EH (cell line): ENCODE results near the gene TRIM69.
A peak's percentile ranks its signal among the peaks of the same experiment; 100 is the strongest.
"Not testable (repeated sequence)": the region's sequence is repeated elsewhere in the genome, so short reads cannot be mapped to it uniquely, and the experiment has no call there.

Experiments
- DNase-seq: peaks from one replicate; pipeline ENCODE4 v3.0.0-alpha.2; 2015; ENCODE audit warnings: low read depth

The TRIM69 gene

DNA sequence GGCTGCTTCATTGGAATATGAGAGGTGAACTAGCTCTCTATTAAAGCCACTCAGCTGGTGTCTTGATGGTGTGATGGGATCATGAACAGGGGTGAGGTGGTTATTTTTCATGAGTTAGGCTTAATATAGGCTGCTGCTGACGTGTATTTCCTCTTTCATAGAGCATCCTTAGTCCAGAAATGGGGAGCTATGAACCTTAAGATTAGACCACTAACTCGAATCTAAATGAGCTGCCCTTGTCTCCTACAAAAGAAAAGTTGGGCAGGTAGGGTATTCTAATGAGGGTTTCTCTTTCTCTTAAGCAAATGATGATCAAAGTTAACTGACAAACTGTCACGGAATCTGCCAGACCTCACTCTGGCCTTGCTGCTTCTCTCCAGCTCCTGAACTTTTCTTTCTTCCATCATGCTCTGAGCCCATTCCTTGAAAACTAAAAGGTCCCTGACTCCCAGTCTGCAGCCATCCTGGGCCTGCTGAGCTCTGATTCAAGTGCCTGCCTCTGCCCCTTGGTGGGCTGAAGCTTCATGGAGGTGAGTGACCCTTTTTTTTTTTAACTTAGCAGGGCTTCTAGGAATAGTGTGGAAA, at the start of gene TRIM69:
TSS of gene TRIM69 (plus strand) at position 348 of the 585 bp plus-strand sequence. CDS start at position 525, 177 bp downstream.
- DNase-seq: no peak

GRCh38 chr15:44689318-44689717, 47.0 kb upstream of the TRIM69 start:
- DNase-seq: not testable (repeated sequence)

DNA sequence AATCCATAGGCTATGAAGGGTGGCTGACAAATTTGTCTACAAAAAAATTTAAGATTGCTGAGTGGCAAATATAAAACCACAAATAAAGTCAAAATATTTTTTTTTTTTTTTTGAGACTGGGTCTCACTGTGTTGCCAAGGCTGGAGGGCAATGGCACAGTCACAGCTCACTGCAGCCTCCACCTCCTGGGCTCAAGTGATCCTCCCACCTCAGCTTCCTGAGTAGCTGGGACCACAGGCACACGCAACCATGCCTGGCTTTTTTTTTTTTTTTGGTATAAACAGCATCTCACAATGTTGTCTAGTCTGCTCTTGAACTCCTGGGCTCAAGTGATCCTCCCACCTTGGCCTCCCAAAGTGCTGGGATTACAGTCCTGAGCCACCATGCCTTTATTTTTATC, 46.1 kb upstream of the TRIM69 start:
- not testable (repeated sequence) for DNase-seq

- DNase-seq: no peak
Measured at GRCh38 chr15:44692659-44693058, 43.7 kb upstream of the TRIM69 start.

DNA sequence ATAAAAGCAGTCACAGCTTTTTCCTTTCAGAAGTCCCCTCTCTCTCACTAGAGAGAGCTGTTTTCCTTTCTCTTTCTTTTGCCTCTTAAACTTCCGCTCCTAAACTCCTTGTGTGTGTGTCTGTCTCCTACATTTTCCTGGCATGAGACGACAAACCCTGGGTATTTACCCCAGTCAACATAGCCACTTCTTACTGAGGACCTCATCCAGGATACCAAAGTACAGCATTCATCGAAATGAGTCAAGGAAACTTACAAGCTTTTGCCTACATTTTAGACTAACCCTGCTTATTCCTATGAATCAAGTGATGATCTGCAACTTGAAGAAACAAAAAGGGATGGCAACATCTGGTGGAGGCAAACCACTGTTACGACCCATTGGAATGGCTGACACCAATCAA, 41.9 kb upstream of the TRIM69 start:
- DNase-seq: peak; percentile 20

DNA sequence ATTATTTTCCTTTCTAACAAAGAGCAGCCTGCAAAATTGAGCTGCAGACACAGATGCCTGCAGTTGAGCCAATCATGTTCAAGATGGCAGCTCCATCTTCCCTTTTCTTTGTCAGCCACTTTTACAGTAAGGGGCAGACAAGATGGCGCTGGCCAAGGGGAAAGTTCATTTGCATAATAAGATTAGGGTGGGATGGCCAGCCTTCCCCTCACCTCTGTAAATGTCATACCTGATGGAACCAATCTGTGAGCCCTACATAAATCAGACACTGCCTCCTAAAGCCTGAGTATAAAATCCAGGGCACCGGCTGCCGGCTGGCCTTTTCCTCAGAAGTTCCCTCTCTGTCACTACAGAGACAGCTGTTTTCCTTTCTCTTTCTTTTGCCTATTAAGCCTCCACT, 41.0 kb upstream of the TRIM69 start:
- DNase-seq: no peak

DNA sequence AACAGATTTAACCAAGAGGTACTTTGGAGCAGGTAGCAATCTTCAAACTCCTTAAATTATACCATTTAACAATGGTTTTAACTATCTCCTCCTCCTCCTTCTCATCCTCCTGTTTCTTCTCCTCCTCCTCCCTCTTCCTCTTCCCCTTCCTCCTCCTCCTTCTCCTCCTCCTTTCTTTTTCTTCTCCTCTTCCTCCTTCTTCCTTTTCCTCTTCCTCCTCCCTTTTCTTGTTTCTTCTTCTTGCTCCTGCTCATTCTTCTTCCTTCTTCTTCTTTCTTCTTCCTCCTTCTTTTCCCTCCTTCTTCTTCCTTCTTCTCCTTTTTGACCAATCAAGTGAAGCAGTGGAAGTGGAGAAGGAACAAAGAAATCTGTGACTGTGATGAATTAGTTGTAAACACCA, 39.3 kb upstream of the TRIM69 start:
- DNase-seq: no peak

DNA sequence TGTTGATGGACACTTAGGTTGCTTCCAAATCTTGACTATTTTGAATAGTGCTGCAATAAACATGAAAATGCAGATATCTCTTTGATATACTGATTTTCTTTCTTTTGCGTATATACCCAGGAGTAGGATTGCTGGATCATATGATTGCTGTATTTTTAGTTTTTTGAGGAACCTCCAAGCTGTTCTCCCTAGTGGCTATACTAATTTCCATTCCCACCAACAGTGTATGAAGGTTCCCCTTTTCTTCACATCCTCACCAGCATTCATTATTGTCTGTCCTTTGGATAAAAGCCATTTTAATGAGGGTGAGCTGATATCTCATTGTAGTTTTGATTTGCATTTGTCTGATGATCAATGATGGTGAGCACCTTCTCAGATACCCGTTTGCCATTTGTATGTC, 37.7 kb upstream of the TRIM69 start:
- DNase-seq: no peak

DNA sequence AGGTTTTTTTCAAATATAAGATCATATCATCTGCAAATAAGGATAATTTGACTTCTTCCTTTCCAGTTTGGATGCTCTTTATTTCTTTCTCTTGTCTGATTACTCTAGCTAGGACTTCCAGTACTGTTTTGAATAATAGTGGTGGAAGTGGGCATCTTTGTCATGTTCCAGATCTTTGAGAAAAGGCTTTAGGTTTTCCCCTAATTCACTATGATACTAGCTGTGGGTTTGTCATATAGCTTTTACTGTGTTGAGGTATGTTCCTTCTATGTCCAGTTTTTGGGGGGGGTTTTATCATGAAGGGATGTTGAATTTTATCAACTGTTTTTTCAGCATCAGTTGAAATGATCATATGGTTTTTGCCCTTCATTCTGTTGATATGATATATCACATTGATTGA, 35.7 kb upstream of the TRIM69 start:
- DNase-seq: not testable (repeated sequence)

GRCh38 chr15:44705986-44706385, 30.3 kb upstream of the TRIM69 start:
- no peak for DNase-seq

GRCh38 chr15:44706401-44706800, 29.9 kb upstream of the TRIM69 start:
- DNase-seq: no peak

- no peak for DNase-seq
Measured at GRCh38 chr15:44706946-44707636, 29.2 kb upstream of the TRIM69 start.

GRCh38 chr15:44710236-44711095, 25.9 kb upstream of the TRIM69 start:
- DNase-seq: peak; percentile 26

DNA sequence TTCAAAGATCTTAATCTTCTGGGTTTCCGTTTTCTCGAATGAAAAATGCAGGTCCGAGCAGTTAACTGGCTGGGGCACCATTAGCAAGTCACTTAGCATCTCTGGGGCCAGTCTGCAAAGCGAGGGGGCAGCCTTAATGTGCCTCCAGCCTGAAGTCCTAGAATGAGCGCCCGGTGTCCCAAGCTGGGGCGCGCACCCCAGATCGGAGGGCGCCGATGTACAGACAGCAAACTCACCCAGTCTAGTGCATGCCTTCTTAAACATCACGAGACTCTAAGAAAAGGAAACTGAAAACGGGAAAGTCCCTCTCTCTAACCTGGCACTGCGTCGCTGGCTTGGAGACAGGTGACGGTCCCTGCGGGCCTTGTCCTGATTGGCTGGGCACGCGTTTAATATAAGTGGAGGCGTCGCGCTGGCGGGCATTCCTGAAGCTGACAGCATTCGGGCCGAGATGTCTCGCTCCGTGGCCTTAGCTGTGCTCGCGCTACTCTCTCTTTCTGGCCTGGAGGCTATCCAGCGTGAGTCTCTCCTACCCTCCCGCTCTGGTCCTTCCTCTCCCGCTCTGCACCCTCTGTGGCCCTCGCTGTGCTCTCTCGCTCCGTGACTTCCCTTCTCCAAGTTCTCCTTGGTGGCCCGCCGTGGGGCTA, 25.1 kb upstream of the TRIM69 start, which contains the start of the genes B2M and PATL2:
TSS of gene B2M (plus strand) at position 422 of the 647 bp plus-strand sequence. CDS start at position 452, 30 bp downstream.
TSS of gene PATL2 (minus strand) at position 228 of the 647 bp plus-strand sequence. CDS start 34,833 bp downstream, outside the sequence.
- DNase-seq: peak; percentile 96

GRCh38 chr15:44711743-44712345, 24.5 kb upstream of the TRIM69 start:
- DNase-seq: peak; percentile 52

GRCh38 chr15:44712346-44713005, 23.9 kb upstream of the TRIM69 start:
- peak; percentile 90 for DNase-seq

DNA sequence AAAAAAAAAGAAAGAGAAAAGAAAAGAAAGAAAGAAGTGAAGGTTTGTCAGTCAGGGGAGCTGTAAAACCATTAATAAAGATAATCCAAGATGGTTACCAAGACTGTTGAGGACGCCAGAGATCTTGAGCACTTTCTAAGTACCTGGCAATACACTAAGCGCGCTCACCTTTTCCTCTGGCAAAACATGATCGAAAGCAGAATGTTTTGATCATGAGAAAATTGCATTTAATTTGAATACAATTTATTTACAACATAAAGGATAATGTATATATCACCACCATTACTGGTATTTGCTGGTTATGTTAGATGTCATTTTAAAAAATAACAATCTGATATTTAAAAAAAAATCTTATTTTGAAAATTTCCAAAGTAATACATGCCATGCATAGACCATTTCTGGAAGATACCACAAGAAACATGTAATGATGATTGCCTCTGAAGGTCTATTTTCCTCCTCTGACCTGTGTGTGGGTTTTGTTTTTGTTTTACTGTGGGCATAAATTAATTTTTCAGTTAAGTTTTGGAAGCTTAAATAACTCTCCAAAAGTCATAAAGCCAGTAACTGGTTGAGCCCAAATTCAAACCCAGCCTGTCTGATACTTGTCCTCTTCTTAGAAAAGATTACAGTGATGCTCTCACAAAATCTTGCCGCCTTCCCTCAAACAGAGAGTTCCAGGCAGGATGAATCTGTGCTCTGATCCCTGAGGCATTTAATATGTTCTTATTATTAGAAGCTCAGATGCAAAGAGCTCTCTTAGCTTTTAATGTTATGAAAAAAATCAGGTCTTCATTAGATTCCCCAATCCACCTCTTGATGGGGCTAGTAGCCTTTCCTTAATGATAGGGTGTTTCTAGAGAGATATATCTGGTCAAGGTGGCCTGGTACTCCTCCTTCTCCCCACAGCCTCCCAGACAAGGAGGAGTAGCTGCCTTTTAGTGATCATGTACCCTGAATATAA, 23.0 kb upstream of the TRIM69 start:
- DNase-seq: peak; percentile 62

DNA sequence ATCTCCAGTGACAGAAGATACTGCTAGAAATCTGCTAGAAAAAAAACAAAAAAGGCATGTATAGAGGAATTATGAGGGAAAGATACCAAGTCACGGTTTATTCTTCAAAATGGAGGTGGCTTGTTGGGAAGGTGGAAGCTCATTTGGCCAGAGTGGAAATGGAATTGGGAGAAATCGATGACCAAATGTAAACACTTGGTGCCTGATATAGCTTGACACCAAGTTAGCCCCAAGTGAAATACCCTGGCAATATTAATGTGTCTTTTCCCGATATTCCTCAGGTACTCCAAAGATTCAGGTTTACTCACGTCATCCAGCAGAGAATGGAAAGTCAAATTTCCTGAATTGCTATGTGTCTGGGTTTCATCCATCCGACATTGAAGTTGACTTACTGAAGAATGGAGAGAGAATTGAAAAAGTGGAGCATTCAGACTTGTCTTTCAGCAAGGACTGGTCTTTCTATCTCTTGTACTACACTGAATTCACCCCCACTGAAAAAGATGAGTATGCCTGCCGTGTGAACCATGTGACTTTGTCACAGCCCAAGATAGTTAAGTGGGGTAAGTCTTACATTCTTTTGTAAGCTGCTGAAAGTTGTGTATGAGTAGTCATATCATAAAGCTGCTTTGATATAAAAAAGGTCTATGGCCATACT, 21.1 kb upstream of the TRIM69 start:
- DNase-seq: no peak

GRCh38 chr15:44715797-44716334, 20.5 kb upstream of the TRIM69 start:
- DNase-seq: no peak
